GM12865 (cell line): ENCODE measurements around the gene ZNF829.

Source experiments
- DNase-seq: peaks from one replicate; pipeline ENCODE4 v3.0.0; 2010; ENCODE audit warnings: low read depth
- H3K4me3 ChIP-seq: 2 replicates; pipeline ENCODE4 v1.5.1; 2011; ENCODE audit warnings: mild to moderate bottlenecking, low read depth, low read length, control low read depth
- CTCF ChIP-seq: IDR thresholded peaks from 2 replicates; pipeline ENCODE4 v1.5.1; 2011; ENCODE audit warnings: low read length, control low read depth, low read depth, inconsistent platforms; ENCODE audit not compliant: insufficient read depth; ENCODE audit errors: missing control alignments

The ZNF829 gene

GRCh38 chr19:36851898-36852297 is 64.2 kb downstream of the ZNF829 start:
- TF ChIP-seq CTCF, result no peak
- DNase-seq, result no peak
- H3K4me3 ChIP-seq, result no peak overlapping the region

GRCh38 chr19:36850559-36851442 is 65.3 kb downstream of the ZNF829 start, which contains the start of gene ZNF345:
Gene ZNF345 (plus strand): TSS chr19:36850876. CDS start chr19:36876831, 25,955 bp downstream.
- no peak for TF ChIP-seq CTCF
- peak within 1 kb of the TSS; percentile 90 for H3K4me3 ChIP-seq
- DNase-seq, result peak; percentile 95

GRCh38 chr19:36849701-36850558 is 66.2 kb downstream of the ZNF829 start:
- TF ChIP-seq CTCF, result no peak
- H3K4me3 ChIP-seq, result peak overlapping the region; percentile 90
- peak; percentile 94 for DNase-seq

GRCh38 chr19:36847968-36848367 is 68.1 kb downstream of the ZNF829 start:
- TF ChIP-seq CTCF, result no peak
- DNase-seq, result peak; percentile 6
- no peak overlapping the region for H3K4me3 ChIP-seq

- peak overlapping the region; percentile 78 for H3K4me3 ChIP-seq
- DNase-seq, result no peak
- TF ChIP-seq CTCF, result no peak
Measured at GRCh38 chr19:36838784-36839324, 77.2 kb downstream of the ZNF829 start.
